ENCODE data around the gene PLTP.
"Not testable (repeated sequence)": the region's sequence is repeated elsewhere in the genome, so short reads cannot be mapped to it uniquely, and the experiment has no call there.

PLTP gene, protein sequence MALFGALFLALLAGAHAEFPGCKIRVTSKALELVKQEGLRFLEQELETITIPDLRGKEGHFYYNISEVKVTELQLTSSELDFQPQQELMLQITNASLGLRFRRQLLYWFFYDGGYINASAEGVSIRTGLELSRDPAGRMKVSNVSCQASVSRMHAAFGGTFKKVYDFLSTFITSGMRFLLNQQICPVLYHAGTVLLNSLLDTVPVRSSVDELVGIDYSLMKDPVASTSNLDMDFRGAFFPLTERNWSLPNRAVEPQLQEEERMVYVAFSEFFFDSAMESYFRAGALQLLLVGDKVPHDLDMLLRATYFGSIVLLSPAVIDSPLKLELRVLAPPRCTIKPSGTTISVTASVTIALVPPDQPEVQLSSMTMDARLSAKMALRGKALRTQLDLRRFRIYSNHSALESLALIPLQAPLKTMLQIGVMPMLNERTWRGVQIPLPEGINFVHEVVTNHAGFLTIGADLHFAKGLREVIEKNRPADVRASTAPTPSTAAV

DNA sequence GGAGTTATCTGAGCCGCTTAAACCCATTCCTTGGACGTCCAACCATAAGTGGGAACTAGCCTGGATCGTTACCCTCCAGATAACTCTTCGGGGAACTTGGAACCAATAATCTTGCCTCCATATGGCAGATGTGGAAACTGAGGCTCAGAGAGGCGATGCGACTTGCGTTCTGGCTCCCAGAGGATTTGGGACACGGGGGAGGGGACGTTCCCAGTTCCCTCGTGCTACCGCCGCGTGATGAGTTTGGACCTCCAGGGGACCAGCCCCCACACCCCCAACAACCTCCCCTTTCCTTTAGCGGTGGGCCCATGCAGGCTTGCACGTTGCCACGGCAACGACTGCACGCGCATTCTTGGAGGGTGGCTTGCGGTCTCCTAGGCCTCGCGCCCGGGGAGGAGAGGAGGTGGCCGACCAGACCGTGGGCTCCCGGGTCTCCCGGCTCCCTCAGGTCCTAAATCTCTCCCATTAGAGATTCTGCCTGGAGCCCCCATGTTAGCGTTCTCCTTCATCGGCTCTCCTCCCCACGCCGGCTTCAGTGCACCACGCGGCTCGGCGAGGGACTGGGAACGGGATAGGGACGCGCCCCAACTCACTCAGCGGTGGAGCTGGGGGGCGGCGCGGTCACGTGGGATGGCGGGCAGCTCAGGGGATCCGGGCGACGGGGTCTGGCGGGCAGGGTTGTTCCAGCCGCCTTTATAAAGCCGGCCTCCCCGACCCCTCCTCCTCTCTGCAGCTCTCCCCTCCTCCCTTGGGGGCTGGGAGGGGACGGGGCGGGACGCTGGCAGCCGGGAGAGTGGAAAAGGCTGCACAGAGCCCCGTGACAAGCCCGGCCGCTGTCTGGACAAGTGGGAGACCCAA is at the start of gene PLTP:
Gene PLTP, minus strand, starts transcription at position 670 of the 858 bp plus-strand sequence. CDS start 703 bp downstream, outside the sequence.
- no peak for DNase-seq (ENCODE audit: low read depth in 2 of 2)

DNA sequence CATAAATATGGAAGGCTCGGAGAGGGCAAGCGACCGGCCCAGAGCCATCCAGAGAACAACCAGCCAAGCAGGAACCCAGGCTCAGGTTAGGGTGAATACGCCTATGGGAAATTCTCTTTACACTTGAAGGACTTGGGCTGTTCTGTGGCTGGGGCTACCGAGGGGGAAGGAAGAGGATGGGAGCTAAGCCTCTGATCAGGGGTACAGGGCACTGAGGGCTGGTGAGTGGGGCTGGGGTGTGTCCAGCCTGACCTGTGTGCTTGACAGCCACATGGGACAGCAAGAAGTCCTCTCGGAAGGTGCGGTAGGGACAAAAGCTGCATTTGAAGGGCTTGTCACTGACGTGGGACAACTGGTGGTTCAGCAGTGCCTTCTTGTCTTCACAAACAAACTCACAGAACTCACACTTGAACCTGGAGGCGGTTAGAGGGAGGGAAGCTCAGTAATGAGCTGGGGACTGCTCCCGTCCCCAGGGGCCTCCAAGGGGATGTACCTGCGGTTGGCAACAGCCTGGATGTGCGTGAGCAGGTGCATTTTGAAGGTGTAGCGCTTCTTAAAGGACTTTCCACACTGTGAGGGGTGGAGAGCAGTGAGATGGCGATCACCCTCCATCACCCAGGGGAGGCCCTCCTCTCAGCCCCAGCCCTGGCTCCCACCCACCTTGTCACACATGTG is 48.1 kb upstream of the PLTP start:
- no peak for DNase-seq (ENCODE audit: low read depth in 2 of 2)

DNA sequence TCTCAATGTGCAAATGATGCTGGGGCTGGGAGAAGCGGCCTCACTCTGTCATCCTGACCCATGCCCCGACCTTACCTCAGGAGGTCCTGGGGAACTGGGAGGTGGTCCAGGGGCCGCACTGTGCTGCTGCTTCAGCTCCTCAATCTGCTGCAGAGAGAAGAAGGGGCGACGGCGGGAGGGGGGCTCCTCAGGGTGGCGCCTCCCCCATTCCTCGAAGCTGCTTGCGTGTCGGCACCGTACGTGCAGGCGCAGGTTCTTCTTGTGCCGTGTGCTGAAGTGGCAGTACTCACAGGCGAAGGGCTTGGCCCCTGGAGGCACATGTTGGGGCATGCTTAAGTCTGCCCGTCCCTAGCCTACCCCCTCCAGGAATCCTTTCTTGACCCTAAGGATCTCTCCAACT is 47.2 kb upstream of the PLTP start:
- DNase-seq (ENCODE audit: low read depth in 2 of 2), result no peak

DNA sequence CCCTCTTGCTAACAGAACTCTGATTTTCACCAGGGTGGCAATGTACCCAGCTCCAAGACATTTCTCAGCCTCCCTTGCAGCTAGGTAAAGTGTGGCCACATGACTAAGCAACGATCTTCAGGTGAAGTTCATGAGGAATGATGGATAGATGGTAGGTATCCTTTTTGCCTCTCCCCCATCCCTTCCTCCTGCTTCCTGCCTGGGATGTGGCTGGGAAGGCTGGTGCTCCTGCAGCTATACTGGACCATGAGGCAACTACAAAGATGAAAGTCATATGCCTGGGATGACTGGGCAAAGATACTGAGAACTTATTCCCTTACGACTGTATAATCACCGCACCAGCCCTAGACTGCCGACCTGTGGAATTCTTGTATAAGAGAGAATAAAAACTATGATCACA is 46.6 kb upstream of the PLTP start:
- no peak for DNase-seq (ENCODE audit: low read depth in 2 of 2)

DNA sequence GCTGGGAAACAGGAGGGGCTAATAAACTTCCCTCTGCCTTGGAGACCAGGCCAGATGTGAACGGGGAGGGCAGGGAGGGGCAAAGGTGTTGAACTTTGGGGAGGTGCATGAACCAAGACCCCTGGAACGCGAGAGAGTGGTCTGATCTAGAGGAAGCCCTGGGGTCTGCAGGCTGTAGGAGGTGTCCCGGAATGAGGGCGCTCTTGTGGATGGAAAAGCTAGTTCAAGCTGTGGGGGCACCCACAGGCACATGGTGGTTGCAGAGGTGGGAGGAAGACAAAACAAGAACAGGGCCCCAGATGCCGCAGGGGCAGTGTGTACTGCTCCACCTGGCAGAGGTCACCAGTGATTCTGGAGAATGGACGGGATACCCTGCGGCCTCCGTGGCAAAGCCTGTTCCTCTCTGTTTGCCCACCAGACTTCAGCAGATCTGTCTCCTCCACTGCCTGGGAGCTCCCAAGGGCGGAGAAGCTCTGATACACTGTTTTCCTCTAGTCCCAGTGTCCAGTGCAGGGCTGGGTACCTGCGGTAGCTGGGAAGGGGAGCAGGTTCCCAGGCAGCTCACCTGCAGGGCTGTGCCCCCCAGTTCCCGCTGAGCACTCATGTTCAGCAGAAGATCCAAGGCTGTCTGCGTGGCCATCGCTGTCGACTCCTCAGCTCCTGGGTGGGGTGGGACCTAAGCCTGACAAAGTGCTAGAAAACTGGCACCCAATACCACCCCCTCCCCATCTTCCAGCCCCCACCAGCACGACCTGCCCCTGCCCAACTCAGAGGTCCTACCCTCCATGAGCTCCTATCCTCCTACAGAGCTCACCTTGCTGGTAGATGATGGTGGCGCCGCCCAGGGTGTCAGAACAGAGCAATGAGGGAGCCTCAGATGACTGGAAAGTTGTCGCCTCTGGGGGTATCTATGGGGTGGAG is 45.3 kb upstream of the PLTP start:
- no peak for DNase-seq (ENCODE audit: low read depth in 2 of 2)

DNA sequence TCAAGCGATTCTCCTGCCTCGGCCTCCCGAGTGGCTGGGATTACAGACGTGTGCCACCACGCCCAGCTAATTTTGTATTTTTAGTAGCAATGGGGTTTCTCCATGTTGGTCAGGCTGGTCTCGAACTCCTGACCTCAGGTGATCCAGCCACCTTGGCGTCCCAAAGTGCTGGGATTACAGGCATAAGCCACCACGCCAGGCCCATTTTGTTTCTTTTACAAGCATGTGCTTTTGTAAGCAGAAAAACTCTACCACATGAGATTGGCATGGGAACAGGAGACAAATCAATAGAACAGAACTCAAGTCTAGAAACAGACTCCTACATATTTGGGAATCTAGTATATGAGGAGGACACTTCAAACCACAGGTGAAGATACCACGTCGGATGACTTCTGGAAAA is 44.4 kb upstream of the PLTP start:
- not testable (repeated sequence) for DNase-seq (ENCODE audit: low read depth in 2 of 2)

DNA sequence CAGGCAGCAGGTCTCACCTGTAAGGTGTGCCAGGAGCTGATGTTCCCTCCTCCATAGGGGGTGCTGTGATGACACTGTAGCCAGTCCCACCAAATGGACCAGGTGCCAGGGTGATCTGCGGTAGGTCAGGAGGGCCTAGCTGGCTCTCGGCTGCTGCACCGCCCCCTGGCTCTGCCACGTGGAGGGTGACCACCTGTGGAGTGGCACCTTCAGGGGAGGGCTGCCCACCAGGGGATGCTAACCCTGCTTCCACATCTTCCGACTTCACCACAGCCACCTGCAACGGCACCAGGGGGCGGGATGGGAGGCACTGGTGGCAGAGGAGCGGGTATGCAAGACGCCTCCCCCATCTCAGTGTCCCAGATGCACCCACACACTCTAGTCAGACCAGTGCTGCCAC is 41.7 kb upstream of the PLTP start:
- no peak for DNase-seq (ENCODE audit: low read depth in 2 of 2)

DNA sequence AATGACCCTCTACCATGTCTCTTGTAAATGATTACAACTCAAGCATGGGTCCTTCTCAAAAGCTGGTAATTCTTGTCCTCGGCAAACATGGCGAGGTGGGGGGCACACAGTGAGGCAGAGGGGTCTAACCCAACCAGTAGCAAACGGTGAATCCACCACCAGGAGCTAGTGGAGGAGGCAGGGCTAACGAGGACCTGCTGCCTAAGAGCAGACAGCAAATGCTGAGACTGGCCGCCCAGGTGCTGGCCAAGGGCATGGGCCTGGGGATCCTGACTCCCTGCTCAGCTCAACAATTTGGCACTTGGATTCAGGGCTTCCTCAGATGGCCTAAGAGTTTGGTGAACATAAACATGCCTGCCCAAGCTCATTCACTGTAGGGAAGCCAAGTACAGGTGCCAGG is 40.9 kb upstream of the PLTP start:
- DNase-seq (ENCODE audit: low read depth in 2 of 2), result no peak

DNA sequence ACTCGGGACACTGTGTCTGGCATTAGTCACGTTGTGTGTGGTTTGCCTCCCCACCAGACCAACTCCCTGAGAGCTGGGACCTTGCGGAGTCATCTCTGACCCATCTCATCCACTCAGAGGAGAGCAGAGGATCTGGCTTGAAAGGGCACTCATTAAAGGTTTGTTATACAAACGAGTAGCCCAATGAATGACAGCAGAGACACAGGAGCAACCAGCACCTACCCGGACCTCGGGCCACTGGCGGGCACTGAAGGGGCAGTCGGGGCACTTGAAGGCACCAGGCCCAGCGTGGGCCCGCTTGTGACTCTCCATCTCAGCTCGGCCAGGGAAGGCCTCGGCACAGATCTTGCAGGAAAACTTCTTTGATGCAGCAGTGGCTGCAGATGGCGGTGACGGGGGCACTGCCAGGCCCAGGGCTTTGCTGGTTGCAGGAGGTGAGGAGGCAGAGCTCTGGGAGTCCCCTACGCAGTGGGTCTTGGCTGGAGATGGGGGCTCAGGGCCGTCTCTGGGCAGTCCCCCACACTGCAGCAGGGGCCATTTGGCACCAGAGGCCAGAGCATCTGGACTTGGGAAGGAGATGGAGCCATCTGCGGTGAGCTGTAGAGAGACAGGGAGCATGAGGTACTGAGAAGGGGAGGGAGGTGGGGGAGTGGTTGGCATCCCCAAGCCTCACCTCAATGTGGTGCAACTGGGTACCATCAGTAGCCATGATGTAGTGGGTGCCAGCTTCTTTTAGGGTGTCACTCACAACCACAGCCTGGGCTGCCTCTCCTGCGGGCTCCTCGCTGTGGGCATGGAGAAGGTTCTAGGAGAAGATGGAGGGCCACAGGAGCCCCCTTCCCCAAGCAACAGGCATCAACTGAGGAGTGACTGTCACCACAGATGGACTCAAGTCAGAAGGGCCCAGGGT is 40.2 kb upstream of the PLTP start:
- DNase-seq (ENCODE audit: low read depth in 2 of 2), result no peak

DNA sequence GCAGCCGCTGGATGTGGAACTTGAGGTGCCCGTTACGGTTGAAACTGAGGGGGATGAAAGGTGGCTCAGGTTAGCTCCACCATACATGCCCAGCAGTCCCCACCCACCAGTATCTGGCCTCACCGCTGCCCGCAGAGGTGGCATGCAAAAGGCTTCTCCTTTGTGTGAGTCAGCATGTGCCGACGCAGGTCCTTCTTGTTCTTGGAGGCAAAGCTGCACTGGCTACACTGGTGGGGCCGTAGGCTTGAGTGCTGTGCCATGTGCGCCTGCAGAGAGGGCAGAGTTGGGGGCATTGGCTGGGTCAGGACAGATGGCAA is 38.3 kb upstream of the PLTP start:
- no peak for DNase-seq (ENCODE audit: low read depth in 2 of 2)

DNA sequence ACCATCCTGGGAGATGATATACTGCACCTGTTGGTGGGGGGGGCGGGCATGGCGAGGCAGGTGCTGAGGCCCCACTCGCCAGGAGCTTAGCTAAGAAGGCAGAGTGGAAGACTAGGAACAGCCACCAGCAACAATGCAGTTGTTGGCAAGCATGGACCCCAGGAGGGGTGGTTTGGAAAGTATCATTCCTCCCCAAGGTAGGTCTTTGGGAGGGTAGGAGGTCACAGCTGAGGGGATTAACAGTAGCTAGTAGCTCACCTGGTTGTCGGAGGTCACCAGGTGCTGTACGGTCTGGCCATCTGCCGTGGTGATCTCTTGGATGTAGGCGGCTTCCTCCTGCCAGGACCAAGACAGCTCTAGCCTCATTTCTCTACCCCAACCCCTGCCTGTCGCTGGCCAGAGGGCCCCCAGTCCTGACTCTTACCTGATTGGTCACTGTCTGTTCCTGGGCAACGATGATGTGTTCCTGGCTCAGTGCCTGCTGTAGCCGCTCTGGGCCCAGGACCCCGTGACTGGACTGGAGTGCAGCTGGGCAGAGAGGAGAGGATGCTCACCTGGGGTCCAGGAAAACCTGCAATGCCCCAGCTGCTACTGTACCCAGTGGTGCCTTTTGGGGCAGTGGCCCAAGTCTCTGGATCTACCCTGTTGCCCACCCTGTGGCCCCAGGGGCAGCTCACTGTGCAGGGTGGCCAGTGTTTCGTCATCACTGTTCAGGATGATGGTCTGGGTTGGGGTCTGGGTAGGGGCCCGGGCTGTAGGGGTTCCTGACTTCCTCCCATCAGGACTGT is 37.8 kb upstream of the PLTP start:
- DNase-seq (ENCODE audit: low read depth in 2 of 2), result no peak

DNA sequence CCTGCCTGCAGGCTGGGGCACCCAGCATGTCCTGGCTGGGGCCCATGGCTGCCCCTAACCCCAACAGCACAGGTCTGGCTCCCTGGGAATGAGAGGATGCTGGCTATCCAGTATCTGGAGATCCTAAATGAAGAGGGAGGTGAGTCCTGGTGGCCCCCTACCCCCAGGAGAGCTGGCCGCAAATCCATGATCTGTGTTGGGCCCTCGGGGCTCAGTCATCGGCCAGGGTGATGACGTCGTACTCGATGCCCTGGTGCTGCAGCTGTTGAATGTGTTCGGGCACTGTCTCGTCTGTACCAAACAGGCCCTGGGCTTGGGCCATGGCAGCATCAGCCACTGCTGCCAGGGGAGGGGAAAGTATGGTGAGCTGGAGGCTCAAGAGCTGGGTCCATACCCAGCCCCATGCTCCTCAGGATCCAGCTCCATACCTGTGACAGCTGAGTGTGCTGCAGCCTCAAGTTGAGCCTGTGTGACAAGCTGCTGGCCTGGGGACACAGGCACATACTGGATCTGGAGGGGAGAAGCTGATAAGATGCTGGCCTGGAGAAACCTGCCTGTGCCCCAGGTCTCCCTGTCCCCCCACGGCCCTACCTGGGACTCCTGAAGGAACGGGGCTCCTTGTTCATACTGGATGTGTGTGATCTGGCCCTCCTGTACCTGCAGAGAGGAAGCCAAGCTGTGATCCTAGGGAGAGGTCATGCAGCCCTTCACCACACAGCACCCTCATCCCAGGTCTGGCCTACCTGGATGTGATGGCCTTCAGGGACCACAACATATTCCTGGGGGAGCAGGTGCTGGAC is 37.0 kb upstream of the PLTP start:
- DNase-seq (ENCODE audit: low read depth in 2 of 2), result no peak

DNA sequence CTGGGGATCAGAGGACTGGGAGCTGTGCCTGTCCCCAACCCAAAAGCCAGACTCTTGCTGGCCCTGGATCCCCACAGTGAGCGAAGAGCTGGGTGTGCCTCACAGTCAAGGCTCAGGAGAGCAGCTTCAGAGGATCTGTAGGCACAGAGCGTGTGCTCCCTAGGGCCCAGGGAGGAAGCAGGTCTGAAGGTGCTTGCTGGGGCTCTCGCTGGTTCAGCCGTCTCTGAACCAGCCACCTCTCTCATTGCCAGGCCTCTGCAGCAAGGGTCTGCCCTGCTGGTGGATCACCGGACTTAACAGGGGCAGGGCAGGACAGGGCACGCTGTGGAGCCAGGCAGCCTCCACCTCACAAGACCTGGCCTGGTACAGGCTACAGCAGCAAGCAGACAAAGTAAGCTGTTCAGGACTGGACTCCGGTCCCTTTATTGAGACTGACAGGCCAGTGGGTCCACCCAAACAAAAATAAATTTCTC is 36.3 kb upstream of the PLTP start:
- DNase-seq (ENCODE audit: low read depth in 2 of 2), result no peak

DNA sequence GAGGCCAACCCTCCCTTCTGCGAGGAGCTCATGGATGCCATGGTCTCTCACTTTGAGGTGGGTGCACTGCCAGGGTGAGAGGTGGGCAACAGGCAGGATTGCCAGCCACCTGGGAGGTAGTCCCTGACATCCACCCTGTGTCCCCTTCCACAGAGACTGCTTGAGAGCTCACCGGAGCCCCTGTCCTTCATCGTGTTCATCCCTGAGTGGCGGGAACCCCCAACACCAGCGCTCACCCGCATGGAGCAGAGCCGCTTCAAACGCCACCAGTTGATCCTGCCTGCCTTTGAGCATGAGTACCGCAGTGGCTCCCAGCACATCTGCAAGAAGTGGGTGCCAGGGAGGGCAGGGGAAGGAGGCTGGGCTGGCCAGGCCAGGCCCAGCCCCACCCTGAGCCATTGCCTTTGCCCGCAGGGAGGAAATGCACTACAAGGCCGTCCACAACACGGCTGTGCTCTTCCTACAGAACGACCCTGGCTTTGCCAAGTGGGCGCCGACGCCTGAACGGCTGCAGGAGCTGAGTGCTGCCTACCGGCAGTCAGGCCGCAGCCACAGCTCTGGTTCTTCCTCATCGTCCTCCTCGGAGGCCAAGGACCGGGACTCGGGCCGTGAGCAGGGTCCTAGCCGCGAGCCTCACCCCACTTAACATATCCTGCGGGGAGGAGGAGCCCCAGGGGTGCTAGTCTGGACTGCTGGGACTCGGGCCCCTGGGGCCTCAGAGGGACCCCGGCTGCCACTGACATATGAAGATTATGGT is 35.3 kb upstream of the PLTP start:
- DNase-seq (ENCODE audit: low read depth in 2 of 2), result no peak

DNA sequence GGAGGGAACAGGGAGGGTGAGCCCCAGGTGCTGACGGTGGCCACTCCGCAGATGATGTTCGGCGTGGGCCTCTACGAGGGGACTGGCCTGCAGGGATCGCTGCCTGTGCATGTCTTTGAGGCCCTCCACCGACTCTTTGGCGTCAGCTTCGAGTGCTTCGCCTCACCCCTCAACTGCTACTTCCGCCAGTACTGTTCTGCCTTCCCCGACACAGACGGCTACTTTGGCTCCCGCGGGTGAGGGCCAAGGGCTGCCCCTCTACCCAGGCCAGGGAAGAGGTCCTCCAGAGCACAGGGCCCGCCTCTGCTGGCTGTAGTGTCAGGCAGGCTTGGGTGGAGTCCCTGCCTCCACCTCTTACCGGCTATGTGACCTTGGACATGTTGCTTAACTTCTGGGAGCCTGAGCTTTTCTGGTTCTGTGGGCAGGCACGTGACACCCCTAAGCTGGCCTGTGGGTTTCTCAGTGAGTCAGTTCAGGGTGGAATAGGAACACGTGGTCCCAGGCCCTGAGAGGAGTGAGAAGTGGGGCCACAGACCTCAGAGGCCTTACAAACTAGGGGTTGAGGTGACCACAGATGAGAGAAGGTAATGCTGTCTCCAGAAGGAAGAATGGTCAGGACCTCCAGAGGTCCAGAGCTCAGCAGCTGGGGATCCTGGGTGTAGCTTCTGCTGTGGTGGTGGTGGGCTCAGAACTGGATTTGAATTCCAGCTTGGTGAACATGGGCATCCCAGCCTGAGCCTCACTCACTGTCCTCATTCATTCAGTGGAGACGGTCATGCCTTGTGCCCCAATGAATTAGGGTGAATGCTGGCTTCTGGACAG is 34.4 kb upstream of the PLTP start:
- DNase-seq (ENCODE audit: low read depth in 2 of 2), result peak; percentile 42 to 66

DNA sequence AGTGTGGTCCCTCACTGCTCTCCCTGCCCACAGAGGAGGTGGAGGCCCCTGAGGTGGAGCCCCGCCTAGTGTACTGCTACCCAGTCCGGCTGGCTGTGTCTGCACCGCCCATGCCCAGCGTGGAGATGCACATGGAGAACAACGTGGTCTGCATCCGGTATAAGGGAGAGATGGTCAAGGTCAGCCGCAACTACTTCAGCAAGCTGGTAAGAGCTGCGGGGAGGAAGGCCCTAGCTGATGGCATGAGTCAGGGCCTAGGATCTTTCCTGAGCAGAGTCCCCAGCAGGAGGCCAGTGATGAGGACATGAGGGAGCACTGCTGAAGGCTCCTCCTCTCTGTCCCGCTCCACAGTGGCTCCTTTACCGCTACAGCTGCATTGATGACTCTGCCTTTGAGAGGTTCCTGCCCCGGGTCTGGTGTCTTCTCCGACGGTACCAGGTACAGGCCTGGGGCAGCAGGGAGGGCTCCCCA is 33.8 kb upstream of the PLTP start:
- no peak for DNase-seq (ENCODE audit: low read depth in 2 of 2)
